ENCODE measurements around the gene NEK11. TPM values are rescaled to one million over a fixed set of nuclear protein-coding genes. Genes with fewer than 3 reads are reported as not detected.
A peak's percentile ranks its signal among the peaks of the same experiment; 100 is the strongest.

Gene NEK11, protein sequence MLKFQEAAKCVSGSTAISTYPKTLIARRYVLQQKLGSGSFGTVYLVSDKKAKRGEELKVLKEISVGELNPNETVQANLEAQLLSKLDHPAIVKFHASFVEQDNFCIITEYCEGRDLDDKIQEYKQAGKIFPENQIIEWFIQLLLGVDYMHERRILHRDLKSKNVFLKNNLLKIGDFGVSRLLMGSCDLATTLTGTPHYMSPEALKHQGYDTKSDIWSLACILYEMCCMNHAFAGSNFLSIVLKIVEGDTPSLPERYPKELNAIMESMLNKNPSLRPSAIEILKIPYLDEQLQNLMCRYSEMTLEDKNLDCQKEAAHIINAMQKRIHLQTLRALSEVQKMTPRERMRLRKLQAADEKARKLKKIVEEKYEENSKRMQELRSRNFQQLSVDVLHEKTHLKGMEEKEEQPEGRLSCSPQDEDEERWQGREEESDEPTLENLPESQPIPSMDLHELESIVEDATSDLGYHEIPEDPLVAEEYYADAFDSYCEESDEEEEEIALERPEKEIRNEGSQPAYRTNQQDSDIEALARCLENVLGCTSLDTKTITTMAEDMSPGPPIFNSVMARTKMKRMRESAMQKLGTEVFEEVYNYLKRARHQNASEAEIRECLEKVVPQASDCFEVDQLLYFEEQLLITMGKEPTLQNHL
- 1 to 10 TPM in 1 of 2 donors, under 1 TPM in 1; 0.20 to 6.0 TPM for total RNA-seq
- 2.0 TPM for polyA plus RNA-seq (2013, experiment 1 of 2)
- polyA plus RNA-seq (2013, experiment 2 of 2) = 3.0 TPM
- long read RNA-seq, experiment 1 = 0 reads
- long read RNA-seq, experiment 2 = 0 reads
- long read RNA-seq, experiment 3, partial matches to known transcripts = 0 of 22 reads
- long read RNA-seq, experiment 3, other reads (novel, unspliced or antisense) = 16 of 22 reads
- long read RNA-seq, experiment 4 = 0 reads

DNA sequence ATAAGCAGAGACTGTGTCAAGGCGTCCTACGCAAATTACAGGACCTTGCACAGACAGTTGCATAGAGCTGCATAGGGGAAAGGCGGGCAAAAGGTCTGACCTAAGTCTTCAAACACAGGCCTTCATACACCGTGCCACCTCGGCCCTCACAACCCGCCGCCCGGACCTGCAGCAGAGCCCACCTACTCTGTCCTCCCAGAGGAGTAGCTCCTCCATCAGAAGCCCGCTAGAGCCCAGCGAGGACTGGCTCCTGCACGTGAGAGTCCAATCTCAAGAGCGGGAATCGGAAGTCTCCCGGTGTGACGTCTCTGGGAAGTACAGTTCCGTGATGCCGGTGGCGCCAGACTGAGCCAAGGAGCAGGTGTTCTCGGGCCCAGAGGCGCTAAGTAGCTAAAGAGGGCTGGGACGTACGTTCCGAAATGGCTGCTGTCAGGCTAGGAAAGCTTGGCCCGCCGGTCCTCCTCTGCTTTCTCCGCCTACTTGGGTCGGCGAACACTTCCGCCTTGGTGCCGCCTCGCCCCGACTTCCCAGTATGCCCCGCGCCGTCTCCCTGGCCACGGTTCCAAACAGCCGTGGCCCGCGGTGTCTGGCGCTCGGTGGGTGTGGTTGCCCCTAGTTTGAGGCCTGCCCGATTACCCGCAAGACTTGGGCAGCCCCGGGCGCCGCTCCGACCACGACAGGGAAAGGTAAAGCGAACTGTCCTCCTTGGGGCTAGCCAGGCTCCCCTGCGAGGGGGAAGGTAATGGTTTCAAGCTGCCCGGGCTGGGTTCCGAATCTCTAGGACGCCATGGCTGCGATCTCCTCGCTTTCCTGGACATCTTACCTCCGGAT is at the start of gene NEK11, which contains the start of gene ASTE1:
Gene NEK11 (plus strand): TSS at position 557 of the 831 bp plus-strand sequence. CDS start 2,832 bp downstream, outside the sequence.
Gene ASTE1 (minus strand): TSS at position 505 of the 831 bp plus-strand sequence. CDS start 1,519 bp downstream, outside the sequence.
- peak; percentile 87 for DNase-seq
- Mint-ChIP-seq H3K36me3 (ENCODE audit: low read depth) (peaks cover 26% of the 10 kb centered on the region), H3K27me3 (ENCODE audit: insufficient read depth) (peaks cover 6% of the 10 kb centered on the region), H3K9me3 (no peaks in the 10 kb centered on the region), H3K4me1 (peaks cover 22% of the 10 kb centered on the region), H3K27ac (peak within 1 kb of the TSS; percentile 94), H3K4me3 (peak within 1 kb of the TSS; percentile 83)
- Histone ChIP-seq H3K27me3 (ENCODE audit: control insufficient read depth, insufficient read depth, low read length, poor library complexity, severe bottlenecking) (no peaks in the 10 kb centered on the region), H3K9me3 (ENCODE audit: control insufficient read depth, low read length) (no peaks in the 10 kb centered on the region), H3K9ac (ENCODE audit: extremely low read depth, low read length, poor library complexity, severe bottlenecking) (peak within 1 kb of the TSS; percentile 68), H3K4me1 (ENCODE audit: control insufficient read depth, insufficient read depth, low read length) (no peaks in the 10 kb centered on the region), H3K27ac (ENCODE audit: low read depth, low read length) (peak within 1 kb of the TSS; percentile 30), H3K36me3 (ENCODE audit: control insufficient read depth, insufficient read depth, low read length) (peaks cover 14% of the 10 kb centered on the region), H3K4me3 (ENCODE audit: low read length) (peak within 1 kb of the TSS; percentile 91)
- no peak for TF ChIP-seq CTCF (conservative IDR thresholded peaks at IDR 0.05)
- WGBS, 2 experiments (ENCODE audit: insufficient coverage in 1 of 2, insufficient read length in 1 of 2) = 9 to 19% methylated on average over 32 to 56 of the region's 56 CpGs

GRCh38 chr3:130979117-130979516 is 47.6 kb upstream of the NEK11 start:
- peaks cover 47% of the 10 kb centered on the region for H3K36me3 ChIP-seq (ENCODE audit: control insufficient read depth, insufficient read depth, low read length)
- no peak overlapping the region for H3K4me3 ChIP-seq (ENCODE audit: low read length)
- no peak overlapping the region for H3K27ac ChIP-seq (ENCODE audit: low read depth, low read length)
- DNase-seq = no peak
- H3K36me3 Mint-ChIP-seq (ENCODE audit: low read depth) = peaks cover 21% of the 10 kb centered on the region
- H3K27me3 ChIP-seq (ENCODE audit: control insufficient read depth, insufficient read depth, low read length, poor library complexity, severe bottlenecking) = no peaks in the 10 kb centered on the region
- 93 to 95% methylated on average over 2 of the region's 2 CpGs for WGBS, 2 experiments (ENCODE audit: insufficient coverage in 1 of 2, insufficient read length in 1 of 2)
- no peaks in the 10 kb centered on the region for H3K4me1 Mint-ChIP-seq
- no peaks in the 10 kb centered on the region for H3K9me3 ChIP-seq (ENCODE audit: control insufficient read depth, low read length)
- H3K27me3 Mint-ChIP-seq (ENCODE audit: insufficient read depth) = no peaks in the 10 kb centered on the region
- H3K4me3 Mint-ChIP-seq = no peak overlapping the region
- H3K9ac ChIP-seq (ENCODE audit: extremely low read depth, low read length, poor library complexity, severe bottlenecking) = no peak overlapping the region
- H3K4me1 ChIP-seq (ENCODE audit: control insufficient read depth, insufficient read depth, low read length) = no peaks in the 10 kb centered on the region
- no peaks in the 10 kb centered on the region for H3K9me3 Mint-ChIP-seq
- no peak for TF ChIP-seq CTCF (conservative IDR thresholded peaks at IDR 0.05)
- peak overlapping the region; percentile 70 for H3K27ac Mint-ChIP-seq

DNA sequence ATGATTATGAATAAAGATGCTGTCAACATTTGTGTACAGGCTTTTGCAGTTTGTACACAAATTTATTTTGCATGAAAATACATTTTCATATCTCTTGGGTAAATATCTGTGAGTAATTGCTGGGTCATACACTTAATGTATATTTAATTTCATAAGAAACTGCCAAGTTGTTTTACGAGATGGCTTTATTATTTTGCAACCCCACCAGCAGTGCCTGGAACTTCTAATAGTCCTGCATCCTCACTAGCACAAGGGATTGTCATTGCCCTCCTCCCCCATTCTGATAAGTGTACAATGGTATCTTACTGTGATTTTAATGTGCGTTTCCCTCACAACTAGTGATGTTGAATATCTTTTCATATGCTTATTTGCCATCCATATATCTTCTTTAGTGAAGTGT is 45.2 kb upstream of the NEK11 start:
- TF ChIP-seq CTCF (conservative IDR thresholded peaks at IDR 0.05) = no peak
- no peaks in the 10 kb centered on the region for H3K9me3 ChIP-seq (ENCODE audit: control insufficient read depth, low read length)
- Mint-ChIP-seq H3K27me3 (ENCODE audit: insufficient read depth) (no peaks in the 10 kb centered on the region), H3K36me3 (ENCODE audit: low read depth) (peaks cover 19% of the 10 kb centered on the region), H3K4me1 (no peaks in the 10 kb centered on the region), H3K27ac (no peak overlapping the region), H3K9me3 (no peaks in the 10 kb centered on the region), H3K4me3 (no peak overlapping the region)
- H3K9ac ChIP-seq (ENCODE audit: extremely low read depth, low read length, poor library complexity, severe bottlenecking) = no peak overlapping the region
- H3K4me3 ChIP-seq (ENCODE audit: low read length) = no peak overlapping the region
- no peak overlapping the region for H3K27ac ChIP-seq (ENCODE audit: low read depth, low read length)
- no peak for DNase-seq
- H3K36me3 ChIP-seq (ENCODE audit: control insufficient read depth, insufficient read depth, low read length) = peaks cover 42% of the 10 kb centered on the region
- WGBS, 2 experiments (ENCODE audit: insufficient coverage in 1 of 2, insufficient read length in 1 of 2) = 93% methylated on average over 1 of the region's 2 CpGs; no CpG with 5 or more reads in 1 of the 2 experiments
- H3K27me3 ChIP-seq (ENCODE audit: control insufficient read depth, insufficient read depth, low read length, poor library complexity, severe bottlenecking) = no peaks in the 10 kb centered on the region
- H3K4me1 ChIP-seq (ENCODE audit: control insufficient read depth, insufficient read depth, low read length) = no peaks in the 10 kb centered on the region
